HG02938 (cell line): Measurements from ENCODE around the gene CRAT.
A peak's percentile ranks its signal among the peaks of the same experiment; 100 is the strongest.

Source experiments
- ATAC-seq: cut with Tn5 transposase; IDR thresholded peaks from one replicate; pipeline ENCODE4 v1.9.1; 2021; ENCODE audit warnings: mild to moderate bottlenecking, moderate library complexity; ENCODE audit not compliant: unreplicated experiment

Gene CRAT

DNA sequence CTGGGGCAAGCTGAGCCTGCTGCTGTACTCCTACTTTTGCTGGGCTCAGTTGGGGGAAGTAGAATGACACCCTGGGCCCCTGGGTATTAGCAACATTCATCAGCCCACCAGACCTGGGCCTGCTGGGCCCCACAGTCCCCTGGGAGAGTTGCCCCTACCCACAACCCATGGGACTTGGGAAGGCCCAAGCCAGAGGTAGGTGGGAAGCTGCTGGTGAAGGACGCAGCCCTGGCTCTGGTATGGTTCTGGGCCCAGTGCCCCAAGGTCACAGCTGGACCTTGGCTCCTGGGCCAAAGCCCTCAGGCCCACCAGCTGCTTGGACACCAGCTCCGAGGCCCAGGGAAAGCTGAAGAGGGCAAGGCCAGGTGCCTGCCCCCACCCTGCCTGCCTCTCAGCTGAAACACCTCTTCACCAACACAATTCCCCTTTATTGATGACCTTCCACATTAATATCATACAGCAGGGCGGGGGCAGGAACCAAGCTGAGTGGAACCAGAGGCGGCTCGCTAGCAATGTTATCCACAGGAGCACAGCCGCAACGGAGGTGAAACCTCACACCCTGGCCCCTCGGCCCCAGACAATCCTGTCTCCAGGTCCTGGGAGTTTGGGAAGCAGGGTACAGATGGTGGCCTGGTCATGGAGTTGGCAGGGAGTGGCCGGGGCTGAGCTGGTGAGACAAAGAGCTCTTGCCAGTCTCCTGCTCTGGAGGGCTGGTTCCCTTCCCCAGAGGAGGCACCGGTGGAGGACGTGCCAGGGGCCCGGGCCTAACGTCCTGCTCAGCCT lies 16.0 kb downstream of the CRAT start:
- no peak for ATAC-seq

DNA sequence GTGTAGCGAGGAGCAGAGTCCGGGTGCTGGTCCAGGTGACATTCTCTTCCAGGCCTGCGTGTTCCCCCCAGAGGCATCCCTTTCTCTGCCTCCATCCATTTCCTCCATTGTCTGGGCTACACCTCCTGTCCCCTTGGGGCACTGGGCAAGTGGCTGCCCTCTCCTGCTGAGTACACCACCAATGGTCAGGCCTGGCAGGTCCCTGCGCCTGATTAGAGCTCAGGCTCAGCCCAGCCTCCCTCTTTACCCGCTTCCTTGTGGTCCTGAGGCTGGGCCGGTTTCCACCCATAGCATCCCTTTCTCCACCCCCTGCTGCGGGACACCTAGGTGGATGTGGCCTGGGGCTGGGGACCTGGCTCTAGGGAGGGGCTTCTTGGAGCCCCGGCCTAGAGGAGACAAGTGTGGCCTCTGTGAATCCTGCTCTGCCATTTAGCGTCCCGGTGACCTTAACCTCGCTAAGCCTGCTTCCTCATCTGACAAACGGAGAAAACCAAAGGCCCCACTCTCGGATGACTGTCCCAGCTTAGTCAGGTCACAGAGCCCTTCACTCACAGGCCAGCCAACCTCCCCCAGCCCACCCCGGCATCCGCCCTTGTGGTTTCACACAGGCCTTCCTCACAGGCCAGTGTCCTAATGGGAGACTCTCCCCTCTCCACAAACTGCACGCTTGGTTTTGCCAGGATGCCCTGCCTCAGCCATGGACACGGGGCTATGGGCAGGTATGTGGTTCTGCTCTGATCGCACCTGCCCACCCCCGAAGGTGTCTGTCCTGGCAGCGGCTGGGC lies 16.8 kb downstream of the CRAT start:
- ATAC-seq = no peak

DNA sequence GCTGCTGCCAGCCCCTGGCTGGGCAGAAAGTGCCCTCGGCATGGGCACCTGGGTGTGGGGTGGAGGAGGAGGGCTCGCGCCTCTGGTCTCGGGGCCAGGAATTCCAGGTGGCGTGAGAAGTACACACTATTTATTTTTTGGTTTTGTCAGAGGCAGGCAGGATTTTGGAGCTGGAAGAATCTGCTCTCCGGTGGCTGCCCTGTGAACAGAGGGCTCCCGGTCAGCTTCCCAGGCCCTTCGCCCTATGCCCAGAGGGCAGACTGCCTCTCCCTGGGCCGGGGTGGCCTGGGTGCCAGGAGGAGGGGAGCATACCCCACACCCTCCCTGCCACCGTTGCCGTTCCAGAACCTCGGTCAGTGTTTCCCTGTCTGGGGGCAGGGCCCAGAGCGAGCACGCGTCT lies 21.3 kb downstream of the CRAT start:
- ATAC-seq = no peak

DNA sequence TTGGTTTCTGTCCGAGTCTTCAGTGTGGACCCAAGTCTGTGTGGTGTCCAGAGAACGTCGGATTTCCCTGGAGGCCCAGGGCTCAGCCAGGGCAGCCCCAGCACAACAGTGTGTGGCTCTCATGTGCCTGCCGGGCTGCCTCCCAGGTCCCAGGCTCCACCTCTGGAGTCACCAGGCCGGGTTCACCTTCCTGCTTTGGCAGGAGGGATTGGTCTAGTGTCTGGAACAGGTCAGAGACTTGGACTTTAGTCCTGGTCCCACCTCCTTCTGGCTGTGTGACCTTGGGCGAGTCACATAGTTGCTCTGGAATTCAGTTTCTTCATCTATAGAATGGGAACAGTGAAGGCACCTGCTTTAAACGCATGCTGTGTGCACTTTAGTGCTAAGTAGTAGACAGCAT lies 26.5 kb downstream of the CRAT start:
- no peak for ATAC-seq

DNA sequence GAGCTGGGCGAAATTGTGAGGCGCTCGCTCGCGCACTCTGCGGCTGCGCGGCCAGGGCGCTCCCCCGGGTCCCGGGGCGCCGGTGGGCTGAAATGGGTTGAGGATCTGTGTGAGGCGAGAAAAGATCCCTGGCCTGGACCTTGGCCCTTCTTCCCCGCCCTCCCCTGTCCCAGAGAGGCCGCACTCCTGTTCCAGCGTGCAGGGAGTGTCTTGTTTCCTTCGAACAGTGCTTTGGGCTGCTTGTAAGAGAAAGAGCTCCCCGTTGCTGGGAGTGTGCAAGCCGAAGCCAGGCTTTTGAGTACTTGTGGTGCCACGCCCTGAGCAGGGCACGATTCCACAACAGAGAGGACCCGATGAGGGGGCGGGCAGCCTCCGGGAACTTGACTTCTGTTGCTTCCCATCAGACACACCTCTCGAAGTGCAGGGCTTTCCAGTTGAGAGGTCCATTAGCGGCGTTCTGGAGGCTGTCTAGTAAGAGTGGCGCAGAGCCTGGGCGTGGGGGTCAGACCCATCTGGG lies 29.1 kb downstream of the CRAT start:
- no peak for ATAC-seq

DNA sequence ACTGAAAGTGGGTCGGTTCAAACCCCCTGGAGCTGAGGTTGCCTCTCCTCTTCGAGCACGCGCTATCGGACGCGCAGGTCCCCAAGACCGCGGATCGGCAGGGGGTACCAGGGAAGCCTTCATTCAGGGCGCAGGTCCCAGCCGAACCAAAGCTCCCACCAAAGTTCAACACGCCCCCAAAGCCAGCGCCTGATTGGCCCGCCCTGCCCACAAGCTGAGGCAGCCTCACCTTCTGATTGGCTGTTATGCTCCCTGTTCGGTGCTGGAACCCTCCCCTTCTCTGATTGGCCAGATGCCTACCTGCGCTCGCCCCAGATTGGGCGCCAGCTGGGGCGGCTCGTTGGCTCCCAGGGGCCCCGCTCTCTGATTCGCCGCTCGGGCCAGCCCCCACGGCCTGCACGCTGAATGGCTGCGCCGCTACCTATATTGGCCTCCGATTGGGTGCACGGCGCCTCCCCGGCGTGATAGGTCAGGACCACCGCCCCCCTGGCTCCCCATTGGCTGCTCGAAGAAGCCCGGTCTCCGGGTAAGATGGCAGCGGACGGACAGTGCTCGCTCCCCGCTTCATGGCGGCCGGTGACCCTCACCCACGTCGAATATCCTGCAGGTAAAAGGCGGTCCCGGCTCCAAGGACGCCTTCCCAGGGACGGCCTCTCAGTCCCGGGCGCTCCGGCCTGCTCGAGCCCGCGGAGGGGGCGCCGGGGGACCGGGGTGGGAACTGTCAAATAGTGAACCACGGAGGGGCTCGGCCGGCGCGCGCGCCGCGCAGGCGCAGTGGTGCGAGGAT lies 29.8 kb downstream of the CRAT start, which contains the start of gene DOLPP1:
TSS of gene DOLPP1 (plus strand) at position 511 of the 787 bp plus-strand sequence. CDS start at position 532, 21 bp downstream.
- ATAC-seq = peak; percentile 93

DNA sequence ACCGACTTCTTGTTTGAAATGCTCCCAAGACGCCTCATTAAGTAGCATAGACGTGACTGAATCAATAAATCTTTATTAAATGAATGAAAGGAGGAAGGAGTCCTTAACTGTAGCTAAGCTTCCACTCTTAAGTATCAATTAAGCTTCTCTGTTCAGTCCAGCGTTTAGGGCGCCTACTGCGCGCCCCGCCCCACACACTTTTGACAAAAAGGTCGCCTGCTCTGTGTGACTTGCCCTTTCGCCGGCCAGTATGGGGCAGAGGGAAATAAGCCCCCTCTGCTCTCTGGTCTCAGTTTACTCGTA lies 30.3 kb downstream of the CRAT start:
- no peak for ATAC-seq

DNA sequence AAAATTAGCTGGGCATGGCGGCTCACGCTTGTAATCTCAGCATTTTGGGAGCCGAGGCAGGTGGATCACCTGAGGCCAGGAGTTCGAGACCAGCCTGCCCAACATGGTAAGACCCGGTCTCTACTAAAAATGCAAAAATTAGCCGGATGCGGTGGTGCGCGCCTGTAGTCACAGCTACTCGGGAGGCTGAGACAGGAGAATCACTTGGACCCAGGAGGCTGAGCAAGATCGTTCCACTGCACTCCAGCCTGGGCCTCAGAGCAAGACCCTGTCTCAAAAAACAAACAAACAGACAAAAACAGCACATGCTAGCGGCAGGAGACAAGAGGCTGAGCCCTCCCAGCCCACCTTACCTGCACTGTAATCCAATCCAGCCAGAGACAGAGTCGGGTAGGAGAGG lies 30.8 kb downstream of the CRAT start:
- ATAC-seq = no peak

DNA sequence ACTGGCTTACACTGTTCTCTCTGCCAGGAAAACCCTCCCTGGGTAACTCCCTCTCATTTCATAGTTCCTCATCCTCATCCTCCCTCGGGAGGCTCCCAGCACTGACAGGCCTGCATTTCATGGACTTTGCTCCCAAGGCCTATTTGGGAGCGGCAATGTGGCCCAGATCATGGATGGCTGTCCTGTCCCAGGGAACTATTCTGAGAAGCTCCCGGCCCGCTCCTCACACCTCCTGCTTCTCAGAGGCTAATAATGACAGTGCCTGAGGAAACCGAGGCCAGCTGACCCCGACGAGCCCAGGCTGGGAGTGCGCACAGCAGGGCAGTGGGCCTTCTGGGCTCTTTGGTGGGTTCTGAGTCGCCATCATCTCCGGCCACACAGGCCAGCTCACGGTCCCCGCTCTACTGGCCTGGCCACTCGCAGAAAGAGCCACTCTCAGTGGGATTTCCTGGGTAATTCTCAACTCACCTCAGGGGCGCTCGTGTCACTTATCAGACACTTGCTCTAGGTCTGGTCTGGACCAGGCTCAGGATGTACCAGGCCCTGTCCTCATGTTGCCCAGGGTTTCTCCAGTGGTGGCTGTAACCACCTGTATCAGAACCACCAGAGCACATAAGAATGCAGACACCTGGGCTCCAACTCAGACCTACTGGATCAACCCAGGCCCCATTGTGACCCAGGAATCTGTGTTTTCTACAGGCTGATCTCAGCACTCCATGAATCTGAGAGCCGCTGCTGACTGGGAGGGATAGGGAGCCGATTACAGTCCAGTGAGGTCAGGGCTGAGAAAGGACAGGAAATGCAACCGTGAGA lies 31.7 kb downstream of the CRAT start:
- no peak for ATAC-seq

DNA sequence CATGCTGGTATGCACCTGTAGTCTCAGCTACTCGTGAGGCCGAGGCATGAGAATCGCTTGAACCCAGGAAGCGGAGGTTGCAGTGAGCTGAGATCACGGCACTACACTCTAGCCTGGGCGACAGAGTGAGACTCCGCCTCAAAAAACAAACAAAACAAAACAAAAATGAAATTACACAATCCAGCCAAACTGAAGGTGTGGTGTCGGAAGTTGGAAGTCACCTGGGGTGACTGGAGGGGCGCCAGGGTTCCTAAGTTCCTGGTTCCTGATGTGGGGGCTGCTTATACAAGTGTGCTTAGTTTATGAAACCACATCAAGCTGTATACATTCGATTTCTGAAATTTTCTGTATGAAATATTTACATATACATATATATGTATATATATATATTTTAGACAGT lies 33.4 kb downstream of the CRAT start:
- ATAC-seq = no peak

DNA sequence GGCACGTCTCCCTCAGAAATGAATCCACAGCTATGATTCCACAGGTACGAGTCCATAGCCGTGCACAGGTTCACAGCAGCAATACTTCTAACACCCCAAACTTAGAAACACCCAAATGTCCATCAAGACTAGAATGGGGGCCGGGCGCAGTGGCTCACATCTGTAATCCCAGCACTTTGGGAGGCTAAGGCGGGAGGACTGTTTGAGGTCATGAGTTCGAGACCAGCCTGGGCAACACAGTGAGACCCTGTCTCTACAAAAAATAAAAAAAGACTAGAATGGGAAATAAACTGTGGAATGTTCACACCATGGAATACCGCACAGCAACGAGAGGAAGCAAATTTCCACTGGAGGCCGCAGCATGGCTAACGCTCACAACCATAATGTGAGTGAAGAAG lies 34.0 kb downstream of the CRAT start:
- no peak for ATAC-seq

DNA sequence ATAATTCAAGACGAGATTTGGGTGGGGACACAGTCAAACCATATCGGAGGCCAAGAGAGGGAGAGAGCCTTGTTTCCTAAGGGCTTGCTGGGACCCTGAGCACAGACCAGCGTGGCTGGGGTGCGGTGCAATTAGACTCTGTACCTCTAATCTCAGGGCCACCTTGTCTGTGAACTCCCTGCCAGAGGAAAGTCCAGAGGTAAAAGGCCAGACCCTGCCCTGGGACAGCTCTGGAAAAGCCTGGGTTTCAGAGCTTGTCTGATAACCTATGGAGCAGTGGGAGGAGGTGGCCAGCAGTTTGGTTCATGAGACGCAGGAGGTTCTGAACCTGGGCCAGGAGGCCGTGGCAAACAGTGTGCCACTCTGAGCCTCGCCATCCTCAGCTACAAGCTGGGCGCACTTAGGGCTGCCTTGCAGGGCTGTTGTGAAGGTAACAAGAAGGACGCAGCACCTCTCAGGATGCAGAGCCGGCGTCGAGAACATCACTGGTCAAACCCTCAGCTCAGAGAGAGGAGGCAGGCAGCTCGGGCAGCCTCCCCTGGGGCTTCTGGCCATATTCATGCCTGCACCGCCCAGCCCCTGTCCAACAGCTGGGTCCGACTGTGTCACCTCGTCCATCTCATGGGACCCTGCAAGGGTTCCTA lies 34.5 kb downstream of the CRAT start:
- ATAC-seq = no peak

DNA sequence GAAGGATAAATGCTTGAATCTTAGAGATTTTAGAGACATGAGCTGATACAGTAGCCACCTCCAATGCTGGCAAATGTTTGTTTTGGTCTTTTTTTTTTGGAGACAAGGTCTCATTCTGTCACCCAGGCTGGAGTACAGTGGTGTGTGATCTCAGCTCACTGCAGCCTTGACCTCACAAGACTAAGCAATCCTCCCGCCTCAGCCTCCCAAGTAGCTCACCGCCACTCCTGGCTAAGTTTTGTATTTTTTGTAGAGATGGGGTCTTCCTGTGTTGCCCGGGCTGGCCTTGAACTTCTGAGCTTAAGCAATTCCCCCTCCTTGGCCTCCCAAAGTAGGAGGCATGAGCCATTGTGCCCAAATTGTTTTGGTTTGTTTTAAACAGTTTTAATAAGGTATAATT lies 36.5 kb downstream of the CRAT start:
- ATAC-seq = no peak

DNA sequence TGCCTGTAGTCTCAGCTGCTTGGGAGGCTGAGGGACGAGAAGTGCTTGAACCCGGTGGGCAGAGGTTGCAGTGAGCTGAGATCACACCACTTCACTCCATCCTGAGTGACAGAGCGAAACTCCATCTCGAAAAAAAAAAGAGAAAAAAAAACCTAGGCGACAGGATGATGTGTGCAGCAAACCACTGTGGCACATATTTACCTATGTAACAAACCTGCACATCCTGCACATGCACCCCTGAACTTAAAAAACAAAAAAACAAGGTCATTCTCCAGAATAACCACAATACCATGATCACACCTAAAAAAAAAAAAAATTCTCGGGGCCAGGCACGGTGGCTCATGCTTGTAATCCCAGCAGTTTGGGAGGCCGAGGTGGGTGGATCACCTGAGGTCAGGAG lies 37.2 kb downstream of the CRAT start:
- no peak for ATAC-seq

DNA sequence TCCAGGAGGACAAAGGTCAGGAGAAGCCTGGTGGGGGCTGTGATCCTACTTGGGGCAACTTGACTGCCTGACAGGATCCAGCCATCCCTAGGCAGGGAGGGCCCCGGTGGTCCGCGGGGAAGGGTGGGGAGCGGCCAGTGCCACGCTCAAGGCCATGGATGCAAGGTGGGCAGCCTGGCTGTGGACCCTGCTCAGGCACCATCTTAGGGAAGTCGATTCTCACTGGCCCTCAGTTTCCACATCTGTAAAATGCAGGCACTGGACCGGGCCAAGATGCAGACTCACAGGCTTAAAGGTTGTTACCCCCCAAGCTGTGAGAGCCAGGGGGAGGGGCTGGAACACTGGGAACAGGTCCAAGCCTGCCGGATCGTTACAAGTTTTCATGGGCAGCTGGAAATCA lies 38.4 kb downstream of the CRAT start:
- no peak for ATAC-seq

DNA sequence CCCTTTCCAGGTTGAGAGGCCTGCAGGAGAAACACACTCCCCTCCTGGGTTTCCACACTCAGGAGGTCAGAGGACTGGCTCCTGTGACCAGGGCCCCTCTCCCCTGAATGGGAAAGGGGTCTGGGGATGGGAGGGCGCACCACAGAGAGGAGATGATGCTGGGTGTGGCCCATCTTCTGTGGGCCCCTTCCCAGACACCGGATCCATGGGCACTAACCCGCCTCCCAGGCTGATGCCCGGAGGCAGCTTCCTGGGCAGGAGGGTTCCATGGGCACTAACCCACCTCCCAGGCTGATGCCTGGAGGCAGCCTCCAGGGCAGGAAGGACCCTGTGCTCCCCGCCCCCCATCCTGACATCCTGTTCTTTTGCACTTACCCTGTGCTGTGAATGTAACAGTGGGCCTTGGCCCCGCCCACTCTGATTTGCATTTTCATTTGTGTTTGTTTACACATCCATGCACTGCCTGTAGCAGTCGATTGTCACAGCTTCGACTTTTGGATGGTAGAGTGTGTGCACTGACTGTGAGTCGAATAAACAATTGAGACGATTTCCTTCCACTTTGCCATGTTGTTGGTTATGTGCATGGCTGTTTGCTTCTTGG lies 39.0 kb downstream of the CRAT start:
- ATAC-seq = no peak

DNA sequence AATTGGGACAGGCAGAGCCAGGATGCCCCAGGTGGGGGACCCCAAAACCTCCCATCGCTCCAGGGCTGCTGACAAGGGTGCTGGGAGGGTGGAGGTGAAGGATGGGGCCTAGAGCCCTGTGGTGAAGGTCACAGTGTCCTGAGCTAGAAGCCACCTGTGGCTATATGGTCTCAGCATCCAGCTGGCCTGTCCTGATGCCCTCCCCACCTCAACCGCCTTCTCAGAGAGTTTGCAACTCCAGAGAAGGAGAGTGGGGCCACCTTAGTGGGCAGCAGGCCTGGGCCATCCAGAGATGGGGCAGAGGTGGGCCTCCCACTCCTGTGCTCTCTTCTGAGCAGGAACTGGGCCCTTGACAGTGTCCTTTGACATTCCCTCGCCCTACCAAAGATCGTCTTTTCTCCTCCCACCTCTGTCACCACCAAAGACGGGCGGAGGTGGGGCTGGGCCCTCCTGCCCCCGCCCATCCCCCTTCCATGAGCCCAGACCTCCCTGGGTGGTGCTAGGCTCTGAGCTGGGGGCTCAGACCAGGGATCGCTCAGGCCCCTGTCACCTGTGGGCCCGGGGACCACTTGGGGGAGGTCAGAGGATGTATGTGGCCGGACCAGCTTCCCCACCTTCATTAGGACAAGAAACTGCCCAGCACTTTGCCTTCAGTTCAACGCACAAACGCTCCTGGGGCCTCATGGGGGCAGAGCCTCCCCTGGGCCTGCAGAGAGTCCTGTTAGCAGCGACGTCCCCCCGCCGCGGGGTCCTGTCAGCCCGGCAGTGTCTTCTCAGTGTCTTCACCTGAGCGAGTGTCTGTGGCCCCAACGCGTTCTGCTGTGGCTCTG lies 39.7 kb downstream of the CRAT start:
- ATAC-seq = no peak

DNA sequence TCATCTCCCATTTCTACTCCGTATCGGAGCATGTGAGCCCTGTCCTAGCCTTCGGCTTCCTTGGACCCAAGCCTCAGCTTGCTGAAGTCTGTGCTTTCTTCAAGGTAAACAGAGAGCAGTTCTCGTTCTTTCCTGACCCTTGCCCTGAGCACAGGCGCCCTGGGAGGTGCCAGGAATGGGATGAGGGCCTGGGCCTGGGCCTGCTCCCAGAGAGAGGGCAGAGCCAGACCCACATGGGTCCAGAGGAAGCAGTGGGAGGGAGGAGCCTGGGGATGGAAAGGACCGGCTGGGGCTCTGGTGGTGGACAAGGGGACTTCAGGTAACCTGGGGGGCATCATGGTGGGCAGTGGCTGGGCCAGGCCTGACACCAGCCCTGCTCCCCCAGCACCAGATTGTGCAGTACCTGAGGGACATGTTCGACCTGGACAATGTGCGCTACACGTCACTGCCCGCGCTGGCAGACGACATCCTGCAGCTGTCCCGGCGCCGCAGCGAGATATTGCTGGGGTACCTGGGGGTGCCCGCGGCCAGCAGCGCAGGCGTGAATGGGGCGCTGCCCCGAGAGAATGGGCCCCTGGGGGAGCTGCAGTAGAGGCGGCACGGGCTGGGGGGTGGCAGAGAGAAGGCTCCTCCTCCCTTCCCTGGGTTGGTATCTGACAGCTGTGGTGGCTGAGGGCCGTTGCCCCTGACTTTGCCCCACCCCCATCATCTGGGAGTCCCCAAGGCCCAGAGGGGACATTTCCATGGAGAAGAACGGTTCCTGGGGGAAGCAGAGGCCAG lies 40.5 kb downstream of the CRAT start:
- ATAC-seq = no peak
